ENCODE results near the gene TESK1.
"Not testable (repeated sequence)": the region's sequence is repeated elsewhere in the genome, so short reads cannot be mapped to it uniquely, and the experiment has no call there.

TESK1 gene

DNA sequence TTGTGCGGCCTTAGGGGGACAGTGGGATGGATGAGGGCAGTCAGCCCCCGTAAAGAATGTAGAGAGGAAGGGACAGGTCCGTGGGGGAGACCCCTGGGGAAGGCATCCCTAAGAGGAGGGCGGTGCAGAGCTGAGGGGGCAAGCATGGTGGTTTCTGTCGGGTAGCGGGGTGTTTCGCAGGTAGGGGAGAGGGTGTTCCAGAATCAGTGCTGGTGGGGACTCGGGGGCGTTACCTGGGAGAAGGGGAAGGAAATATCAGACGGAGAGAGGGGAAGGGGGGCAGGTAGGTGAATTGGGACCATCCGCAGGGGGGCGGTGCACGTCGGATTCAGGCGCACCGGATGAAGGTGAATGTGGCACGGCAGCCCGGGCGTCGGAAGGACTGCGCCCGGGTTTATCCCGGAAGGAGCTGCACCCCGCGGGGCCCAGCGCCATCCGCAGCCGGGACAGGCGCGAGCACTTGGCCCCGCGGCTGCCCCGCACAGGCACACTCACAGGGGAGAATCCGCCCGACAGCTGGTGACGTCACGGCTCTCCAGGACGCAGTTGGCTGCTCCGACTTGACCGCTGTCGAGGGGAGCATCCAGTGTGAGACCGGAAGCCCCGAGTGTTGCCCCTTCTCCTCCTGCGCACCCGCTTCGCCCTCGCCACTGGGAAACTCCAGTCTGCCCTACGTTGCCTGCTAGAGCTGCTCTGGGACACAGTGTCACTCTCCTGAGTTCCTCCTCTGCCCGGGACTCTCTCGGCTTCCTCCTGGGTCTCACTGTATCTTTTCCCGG, 11.8 kb downstream of the TESK1 start:
- peak; percentile 60 for DNase-seq (ENCODE audit: low read depth)

DNA sequence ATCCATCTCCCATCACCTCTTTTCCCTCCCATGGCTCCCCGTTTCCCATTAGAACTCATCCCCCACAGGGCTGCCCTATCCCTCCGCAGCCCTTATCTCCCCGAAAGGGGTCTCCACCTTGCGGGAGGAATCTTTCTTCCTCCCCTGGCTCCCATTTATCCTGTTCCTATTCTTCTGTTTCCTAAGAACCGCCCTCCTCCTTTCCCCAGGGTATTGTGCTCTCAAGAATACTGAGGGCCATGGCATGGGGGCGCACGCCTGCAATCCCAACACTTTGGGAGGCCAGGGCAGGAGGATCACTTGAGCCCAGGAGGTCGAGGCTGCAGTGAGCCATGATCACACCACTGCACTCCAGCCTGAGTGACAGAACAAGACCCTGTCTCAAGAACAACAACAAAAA, 12.5 kb downstream of the TESK1 start:
- no peak for DNase-seq (ENCODE audit: low read depth)

DNA sequence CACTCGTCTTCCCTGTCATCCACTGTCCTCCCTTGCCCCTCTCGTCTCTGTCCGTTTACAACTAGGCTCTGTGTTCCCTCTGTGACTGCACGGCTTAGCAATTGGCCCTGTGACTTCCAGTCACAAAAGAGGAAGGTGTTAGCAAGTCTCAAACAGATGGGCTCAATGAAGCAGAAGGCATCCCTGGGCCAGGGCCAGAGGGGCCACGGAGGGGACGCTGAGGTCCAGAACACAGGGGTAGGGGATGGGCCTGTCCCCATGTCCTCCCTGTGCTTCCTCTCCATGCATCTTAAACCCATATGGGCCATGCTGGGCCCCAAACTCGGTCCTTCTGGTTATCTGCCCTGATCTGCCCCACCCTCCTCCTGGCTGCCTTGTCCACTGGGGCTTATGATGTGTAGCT, 13.3 kb downstream of the TESK1 start, which contains the start of gene CD72:
TSS of gene CD72 (minus strand) at position 89 of the 403 bp plus-strand sequence. CDS start 110 bp downstream, outside the sequence.
- no peak for DNase-seq (ENCODE audit: low read depth)

DNA sequence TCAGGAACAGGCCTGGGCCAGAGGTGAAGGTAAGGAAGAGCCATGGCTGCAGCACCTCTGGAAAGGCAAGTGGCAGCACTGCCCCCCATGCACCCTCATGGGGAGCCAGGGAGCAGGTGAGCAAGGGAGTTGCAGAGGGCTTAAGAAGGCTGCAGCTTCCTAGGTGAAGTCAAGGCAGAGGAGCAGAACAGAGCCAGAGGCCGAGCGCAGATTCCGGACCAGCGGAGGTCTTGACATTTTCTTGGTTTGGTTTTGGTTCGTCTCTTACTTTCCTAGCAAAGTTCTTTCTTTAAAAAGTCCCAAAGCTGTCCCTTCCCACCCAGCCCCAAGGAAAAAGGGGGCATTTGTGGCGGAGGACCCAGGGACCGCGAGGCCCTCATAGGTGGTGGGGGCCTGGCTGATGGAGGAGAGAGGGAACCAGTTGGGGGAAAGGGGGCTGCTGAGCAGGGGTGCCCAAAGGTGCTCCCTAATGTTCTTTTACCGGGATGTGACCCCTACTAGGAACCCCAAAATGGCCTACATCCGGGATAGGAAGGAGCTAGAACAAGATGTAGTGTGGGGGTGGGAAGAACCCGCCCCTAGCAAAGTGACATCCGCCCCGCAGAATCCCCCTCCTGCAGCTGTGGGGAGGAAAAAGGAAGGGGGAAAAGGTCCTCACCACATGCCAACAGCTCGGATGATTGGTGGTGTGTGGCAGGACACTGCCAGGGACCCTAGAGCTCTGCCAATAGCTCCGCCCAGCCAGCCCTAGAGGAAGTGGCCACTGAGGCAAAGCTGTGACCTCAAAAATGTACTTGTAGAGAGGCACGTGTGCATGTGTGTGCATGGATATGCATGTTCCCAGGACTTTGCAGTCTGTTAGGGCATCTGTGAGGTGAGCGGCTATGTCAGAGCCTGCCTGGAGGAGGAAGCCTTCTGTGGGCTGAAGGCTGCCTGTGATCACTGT, 14.1 kb downstream of the TESK1 start:
- no peak for DNase-seq (ENCODE audit: low read depth)

DNA sequence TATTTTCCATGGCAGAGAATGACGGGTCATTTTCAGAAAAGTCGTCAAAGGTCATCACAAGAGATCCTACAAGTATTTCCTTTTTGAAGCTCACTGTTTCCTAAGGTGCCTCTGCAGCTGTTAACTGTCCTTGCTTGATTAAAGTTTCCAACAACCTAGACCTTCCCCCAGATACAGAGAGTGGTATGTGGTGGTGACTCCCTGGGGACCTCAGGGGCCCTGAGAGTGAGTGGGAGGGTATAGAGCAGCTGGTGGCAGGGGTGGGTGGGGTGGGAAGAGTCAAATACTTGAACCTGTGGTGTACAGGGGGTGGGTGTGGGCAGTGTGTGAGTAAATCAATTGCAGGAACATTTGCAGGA, 14.7 kb downstream of the TESK1 start:
- no peak for DNase-seq (ENCODE audit: low read depth)

DNA sequence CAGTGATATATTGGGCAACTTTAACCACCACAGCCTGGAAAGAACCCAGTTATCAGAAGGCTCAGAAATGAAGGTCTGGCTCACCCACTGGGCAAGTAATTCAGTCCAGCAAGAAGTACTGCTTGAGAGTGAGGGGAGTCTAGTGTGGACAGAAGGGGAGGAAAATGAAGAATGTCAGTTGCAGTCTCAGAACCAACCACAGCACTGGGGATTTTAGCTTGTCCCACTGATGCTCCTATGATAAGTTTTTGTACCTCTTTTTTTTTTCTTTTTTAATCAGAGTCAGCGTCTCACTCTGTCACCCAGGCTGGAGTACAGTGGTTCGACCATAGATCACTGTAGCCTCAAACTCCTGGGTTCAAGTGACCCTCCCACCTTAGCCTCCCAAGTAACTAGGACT, 22.5 kb downstream of the TESK1 start:
- DNase-seq (ENCODE audit: low read depth), result no peak

DNA sequence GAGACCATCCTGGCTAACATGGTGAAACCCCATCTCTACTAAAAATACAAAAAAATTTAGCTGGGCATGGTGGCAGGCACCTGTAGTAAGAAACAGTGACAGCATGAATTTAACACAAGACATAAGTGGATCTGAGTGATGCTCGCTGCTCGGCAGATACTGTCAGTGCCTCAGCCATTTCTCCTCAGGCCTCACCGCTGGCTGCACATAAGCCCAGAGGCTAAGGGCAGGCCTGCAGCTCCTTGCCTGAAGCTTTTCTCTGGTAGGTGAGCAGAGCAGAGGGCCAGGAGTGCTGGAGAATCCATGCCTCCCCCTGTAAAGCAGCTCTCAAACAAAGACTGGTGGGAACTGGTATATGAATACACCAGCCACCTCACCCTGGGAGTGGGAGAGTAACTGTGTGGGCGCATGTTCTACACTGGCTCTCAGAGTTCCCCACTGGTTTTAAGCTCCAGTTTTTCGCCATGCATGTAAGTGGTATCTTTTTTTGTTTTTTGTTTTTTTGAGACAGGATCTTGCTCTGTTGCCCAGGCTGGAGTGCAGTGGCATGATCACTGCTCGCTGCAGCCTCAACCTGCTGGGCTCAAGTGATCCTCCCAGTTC, 23.4 kb downstream of the TESK1 start:
- no peak for DNase-seq (ENCODE audit: low read depth)

- no peak for DNase-seq (ENCODE audit: low read depth)
These were observed 24.5 kb downstream of the TESK1 start for GRCh38 chr9:35629597-35629996.

DNA sequence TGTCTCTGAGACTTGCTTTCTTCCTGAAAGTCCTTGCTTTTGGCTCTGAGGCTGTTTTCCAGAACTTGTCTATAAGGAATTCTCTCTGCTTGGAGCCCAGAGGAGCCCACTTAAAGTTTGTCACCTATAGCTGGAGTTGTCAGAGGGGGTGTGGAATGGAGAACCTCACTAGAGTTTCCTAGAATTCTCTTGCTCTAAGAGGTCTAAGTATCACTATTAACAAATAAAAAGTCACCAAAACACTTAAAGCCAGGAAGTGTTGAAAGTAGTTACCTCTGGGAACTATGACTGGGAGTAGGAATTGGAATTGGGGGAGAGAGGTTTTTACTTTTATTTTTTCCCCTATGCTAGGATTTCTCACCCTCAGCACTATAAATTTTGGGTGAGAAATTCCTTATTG, 30.7 kb downstream of the TESK1 start:
- DNase-seq (ENCODE audit: low read depth), result no peak

GRCh38 chr9:35636135-35636876, 31.2 kb downstream of the TESK1 start:
- no peak for DNase-seq (ENCODE audit: low read depth)

DNA sequence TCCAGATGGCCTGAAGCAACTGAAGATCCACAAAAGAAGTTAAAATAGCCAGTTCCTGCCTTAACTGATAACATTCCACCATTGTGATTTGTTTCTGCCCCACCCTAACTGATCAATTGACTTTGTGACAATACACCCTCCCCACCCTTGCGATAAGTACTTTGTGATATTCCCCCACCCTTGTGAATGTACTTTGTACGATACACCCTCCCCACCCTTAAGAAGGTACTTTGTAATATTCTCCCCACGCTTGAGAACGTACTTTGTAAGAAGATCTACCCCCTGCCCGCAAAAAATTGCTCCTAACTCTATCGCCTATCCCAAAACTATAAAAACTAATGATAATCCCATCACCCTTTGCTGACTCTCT, 31.8 kb downstream of the TESK1 start:
- not testable (repeated sequence) for DNase-seq (ENCODE audit: low read depth)

- not testable (repeated sequence) for DNase-seq (ENCODE audit: low read depth)
These were observed 32.4 kb downstream of the TESK1 start for GRCh38 chr9:35637427-35637955.

- DNase-seq (ENCODE audit: low read depth), result not testable (repeated sequence)
These were observed 33.7 kb downstream of the TESK1 start for GRCh38 chr9:35638751-35639150.

DNA sequence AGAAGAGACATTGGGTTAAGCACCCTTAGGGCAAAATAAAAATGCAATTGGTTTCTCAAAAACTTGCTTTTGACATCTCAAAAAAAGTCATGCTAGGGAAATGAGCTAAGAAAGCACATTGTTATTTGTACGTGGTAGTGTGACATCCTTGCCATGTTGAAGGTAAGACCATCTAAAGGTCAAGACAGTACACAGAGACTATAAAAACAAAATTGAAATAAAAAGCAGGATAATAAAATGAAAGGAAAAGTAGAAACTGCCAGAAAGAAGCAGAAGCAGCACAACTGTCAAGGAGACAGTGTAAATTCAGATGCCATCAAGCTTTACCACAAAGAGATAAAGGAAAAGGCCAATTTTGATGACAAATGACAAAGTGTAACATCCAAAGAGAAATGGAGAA, 34.2 kb downstream of the TESK1 start:
- DNase-seq (ENCODE audit: low read depth), result not testable (repeated sequence)

GRCh38 chr9:35639631-35640030, 34.6 kb downstream of the TESK1 start:
- DNase-seq (ENCODE audit: low read depth), result no peak

- DNase-seq (ENCODE audit: low read depth), result not testable (repeated sequence)
These were observed 35.4 kb downstream of the TESK1 start for GRCh38 chr9:35640431-35640830.

DNA sequence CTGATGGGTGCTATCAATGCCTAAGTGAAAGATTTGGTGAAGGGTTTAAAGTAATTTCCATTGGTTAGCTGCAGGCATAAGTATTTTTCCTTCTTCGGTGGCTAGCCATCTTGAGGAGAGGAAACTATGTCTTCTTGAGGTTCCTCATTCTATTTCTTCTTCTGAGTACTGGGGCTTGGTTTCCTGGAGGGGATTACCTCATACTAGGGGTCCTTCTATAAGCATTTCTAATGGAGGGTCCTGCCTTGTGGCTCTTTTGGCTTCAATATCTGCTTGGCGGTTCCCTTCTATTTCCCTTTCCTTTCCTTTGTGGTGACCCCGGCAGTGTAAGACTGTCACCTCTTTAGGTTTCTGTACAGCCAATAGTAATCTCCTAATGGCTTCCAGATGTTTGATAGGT, 36.4 kb downstream of the TESK1 start:
- not testable (repeated sequence) for DNase-seq (ENCODE audit: low read depth)

- DNase-seq (ENCODE audit: low read depth), result no peak
These were observed 38.0 kb downstream of the TESK1 start for GRCh38 chr9:35643046-35643445.

GRCh38 chr9:35645736-35646135, 40.7 kb downstream of the TESK1 start:
- DNase-seq (ENCODE audit: low read depth), result not testable (repeated sequence)

GRCh38 chr9:35646153-35646532, 41.1 kb downstream of the TESK1 start:
- DNase-seq (ENCODE audit: low read depth), result no peak

DNA sequence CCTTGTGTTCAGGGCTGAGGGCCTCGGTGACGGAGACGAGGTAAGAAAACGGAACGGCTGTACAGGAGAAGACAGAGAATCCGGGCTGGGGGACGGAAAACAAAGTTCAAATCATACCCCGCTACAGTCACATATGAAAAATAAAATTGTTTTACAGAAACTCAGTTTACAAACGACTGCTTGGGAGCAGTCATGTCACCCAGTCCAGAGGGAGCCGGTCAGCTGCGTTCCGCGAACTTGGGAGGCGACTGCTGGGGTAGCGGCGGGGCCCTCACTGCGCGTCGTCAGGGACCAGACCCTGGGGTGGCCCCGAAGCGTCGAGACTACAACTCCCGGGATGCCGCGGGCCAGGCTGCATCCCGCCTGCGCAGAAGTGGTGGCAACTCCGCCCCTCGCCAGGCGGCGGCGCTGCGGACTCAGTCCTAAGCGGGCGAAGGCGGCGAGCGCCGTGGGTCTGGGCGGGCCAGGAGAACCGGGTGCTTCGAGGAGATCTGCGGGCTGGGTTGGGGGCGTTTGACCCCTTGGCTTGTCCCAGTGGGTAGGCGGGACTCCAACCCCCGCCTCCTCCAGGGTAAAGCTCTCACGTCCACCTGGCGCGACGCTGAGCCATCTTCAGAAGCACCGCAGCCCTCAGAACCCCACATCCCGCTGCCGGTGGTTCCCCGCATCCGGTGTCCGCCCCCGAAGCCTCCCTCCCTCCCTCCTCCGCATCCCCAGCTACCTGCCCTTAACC, 41.6 kb downstream of the TESK1 start:
- DNase-seq (ENCODE audit: low read depth), result peak; percentile 84
